NOMO-1 treated with DMSO at 0.1 percent for 48 hours (cell line): ENCODE data around the gene CHAC1.
"Not testable (repeated sequence)": the region's sequence is repeated elsewhere in the genome, so short reads cannot be mapped to it uniquely, and the experiment has no call there.

Source experiments
- DNase-seq: peaks from one replicate; lab custom pipeline; 2025; ENCODE audit not compliant: unreplicated experiment; lab: John Stamatoyannopoulos, UW

The CHAC1 gene

DNA sequence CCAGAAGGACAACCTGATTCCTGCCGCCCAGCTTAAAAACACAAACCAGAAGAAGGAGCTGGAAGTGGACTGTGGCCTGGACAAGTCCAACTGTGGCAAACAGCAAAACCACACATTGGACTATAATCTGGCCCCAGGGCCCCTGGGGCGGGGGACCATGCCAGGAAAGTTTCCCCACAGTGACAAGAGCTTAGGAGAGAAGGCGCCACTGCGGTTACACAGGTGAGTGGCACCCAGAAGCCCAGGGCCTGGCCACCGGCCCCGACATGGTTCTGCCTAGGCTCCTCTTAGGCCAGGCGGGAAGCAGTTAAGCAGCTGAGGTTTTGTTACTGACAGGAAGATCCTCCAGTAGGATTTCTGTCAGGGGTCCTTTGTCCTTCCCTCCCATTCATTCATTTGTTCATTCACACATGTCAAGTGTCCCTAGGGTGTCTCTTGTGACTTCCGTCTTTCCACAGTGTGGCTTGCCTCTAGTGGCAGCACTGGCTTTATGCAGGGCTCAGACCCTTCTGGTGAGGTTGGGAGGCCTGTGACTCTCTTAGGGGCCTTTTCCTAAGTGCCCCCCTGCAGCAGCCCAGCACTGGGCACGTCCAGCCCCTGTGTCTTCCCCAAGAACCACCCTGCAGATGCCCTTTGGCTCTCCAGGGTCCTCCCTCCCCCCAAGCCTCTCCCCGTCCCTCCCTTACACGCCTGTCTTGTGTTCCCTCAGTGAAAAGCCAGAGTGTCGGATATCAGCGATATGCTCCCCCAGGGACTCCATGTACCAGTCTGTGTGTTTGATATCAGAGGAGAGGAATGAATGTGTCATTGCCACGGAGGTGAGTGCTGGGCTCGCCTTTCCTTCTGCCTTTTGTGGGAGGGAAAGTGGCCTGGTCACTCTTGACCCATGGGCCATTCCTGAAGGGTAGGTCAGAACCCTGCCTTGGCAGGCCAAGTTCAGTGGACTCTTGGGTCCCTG lies 16.3 kb upstream of the CHAC1 start:
- DNase-seq = no peak

DNA sequence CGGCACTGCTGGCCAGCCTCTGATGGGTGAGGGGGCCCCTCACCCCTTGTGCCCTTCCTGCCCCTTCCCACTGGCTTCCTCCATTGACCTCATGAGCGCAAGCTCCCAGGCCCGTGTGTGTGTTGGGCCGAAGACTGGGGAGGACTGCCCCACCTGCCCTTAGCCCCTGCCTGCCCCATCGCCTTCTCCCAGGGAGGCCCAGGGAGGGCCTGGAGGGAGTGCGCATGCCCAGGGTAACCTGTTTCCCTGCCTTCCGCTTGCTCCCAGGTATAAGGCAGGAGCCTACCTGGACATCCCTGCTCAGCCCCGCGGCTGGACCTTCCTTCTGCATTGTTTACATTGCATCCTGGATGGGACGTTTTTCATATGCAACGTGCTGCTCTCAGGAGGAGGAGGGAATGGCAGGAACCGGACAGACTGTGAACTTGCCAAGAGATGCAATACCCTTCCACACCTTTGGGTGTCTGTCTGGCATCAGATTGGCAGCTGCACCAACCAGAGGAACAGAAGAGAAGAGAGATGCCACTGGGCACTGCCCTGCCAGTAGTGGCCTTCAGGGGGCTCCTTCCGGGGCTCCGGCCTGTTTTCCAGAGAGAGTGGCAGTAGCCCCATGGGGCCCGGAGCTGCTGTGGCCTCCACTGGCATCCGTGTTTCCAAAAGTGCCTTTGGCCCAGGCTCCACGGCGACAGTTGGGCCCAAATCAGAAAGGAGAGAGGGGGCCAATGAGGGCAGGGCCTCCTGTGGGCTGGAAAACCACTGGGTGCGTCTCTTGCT lies 15.3 kb upstream of the CHAC1 start:
- no peak for DNase-seq

GRCh38 chr15:40938536-40938870 lies 14.8 kb upstream of the CHAC1 start:
- no peak for DNase-seq

DNA sequence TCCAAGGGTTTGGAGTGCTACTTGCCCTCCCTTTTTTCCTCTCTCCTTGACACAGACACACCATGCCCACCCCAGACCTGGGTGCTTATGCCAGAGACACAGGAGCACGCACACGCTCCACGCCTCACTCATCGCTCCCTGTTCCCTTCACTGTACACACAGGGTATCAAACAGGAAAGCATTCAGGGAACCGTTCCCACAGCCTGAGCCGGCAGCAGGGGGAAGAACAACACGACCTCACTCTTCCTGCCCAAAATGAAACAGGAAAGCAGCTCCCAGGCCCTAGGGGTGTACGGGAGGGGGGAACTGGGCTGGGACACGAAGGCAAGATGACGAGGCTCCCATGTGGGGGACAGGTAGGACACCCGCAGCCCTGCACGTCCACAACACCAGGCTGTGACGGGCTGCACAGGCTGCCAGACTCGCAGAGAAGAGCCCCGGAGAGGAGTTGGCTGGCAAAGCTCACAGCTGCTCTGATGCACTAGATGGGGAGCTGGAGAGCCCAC lies 12.9 kb upstream of the CHAC1 start:
- DNase-seq = no peak

GRCh38 chr15:40941068-40941527 lies 12.2 kb upstream of the CHAC1 start:
- no peak for DNase-seq

DNA sequence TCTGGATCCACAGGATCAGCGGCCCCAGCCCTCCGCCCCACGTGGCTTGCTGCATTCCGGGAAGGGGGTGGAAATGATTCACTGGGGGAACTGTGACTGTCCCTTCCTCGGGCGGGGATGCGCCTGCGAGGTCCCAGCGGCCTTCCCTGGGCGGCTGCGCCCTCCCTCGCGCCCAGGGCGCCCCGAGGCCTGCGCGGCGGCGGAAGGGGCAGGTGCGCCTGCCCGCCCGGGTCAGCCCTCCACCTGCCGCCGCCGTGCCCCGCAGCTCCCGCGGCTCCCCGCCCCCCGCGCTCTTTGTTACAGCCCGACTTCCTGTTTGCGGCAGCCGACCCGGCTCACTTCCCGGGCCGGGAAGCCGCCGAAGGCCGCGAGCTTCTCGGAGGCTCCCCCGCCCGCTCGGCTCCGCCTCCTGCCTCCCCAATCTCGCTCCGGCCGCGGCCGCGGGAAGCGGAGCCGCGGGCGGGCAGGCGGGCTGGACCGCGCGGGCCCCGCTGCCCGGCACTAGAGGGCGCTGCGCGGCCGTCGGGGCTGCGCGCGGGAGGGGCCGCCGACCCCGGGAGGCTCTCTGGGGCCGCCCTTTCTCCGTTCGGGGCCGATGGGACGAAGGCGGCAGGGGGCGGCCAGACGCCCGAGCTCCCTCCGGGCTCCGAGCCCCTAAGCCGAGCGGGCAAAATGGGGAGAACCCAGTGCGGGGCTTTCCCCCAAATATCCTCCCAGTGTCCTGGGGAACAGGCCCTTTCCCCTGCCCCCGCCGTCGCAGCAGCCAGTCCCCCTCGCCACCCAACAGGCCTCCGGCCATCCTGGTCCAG lies 11.5 kb upstream of the CHAC1 start:
- peak; percentile 80 for DNase-seq

DNA sequence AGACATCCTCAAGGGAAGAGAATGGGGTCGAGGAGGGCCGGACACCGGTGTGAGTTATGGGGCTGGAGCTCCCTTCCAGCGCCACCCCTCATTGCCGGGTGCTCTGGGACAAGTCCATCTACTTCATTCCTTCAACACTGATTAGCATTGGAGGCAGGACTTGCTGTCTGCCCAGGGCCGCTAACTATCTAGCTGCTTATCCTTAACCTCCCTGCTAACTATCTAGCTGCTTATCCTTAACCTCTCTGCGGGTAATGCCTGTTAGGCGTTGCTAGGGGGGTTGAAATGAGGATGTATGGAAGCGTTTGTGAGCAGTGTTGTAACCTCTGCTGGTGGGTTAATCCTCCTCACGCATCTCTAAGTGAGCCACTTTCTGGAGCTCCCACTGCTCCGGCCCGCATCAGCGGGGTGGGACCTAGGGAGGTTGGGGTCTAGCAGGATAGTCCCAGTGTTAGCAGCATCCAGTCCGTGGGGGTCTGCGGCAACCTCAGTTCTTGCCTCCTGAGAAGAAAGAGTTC lies 10.9 kb upstream of the CHAC1 start:
- peak; percentile 49 for DNase-seq

GRCh38 chr15:40942878-40943277 lies 10.4 kb upstream of the CHAC1 start:
- no peak for DNase-seq

DNA sequence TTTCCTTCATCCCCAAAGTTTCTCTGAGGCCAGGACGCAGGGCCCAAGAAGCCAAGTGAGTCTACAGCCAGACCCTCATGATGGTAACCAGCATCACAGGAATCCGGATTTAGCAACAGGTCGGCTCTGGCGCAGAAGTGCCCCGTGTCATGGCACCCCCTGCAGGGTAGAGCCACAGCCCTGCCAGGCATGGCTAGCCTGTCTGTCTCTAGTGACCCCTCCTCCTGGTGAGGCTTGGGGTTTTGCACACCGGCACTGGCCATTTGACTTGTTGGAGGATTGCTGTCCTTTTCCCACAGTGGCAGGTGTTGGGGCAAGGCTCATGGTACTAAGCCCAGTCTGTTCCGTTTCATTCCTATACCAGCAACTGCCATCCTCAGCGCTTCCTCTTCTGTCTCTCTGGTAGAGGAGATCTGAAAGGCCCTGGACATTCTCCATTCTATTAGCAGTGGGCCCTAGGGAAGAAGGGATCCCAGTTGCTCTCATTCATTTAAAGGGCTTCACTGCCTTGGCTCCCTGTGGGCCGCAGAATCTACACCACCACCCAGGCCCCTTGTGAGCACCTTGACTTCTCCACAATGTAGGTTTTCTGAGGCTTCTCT lies 9.4 kb upstream of the CHAC1 start:
- DNase-seq = no peak

GRCh38 chr15:40944510-40945296 lies 8.6 kb upstream of the CHAC1 start:
- DNase-seq = no peak

DNA sequence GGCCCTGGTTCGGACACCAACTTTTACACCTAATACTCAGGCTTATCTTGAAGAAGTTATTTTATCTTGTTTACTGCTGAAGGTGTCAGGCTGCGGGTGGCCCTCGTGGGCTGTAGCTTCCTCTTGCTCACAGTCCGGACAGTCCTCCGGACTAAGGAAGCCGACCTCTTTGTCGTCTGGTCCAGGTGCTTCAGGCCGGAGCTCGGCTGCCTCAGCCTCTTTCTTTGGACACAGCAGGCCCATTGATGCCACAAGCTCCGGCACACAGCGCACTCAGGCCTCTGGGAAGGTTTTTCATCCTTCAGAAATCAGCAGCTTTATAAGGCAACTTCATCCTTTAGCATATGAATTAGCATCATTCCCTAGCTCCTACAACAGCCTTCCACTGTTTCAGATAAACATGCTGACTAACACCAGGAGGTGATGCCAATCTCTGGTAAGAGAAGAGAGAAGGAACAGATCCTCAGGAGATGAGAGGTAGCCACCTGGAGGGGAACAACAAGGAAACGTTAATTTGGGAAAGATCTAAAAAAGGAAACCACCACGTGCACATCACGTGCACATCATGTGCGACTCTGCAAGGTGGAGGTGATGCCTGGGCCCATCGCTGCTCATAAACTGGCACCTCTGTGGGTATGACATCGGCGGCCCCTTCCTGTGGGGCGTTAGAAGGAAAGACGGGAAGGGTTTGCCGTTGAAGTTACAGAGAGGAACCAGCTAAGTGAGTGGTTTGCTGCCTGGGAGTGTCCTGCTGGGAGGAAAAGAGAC lies 4.4 kb upstream of the CHAC1 start:
- no peak for DNase-seq

DNA sequence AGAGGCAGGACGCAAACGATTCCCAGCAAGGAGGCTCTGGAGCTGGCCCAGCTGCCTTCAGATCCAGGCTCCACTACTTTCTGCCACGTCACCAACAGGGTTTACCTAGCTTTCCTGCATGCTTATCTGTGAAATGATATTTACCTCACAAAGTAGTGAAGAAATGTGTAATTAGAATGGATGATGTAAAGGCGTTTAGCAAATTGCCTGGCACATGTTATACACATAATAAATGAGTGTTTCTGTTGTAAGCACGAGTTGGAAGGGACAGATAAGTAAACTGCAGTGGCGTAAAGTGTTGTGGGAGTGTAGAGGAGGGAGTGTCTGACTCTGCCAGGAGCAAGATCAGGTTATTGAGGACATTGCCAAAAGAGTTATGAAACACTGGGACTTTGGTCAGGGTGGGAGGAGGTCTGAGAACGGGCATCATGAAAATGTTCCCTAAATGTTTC lies 3.5 kb upstream of the CHAC1 start:
- no peak for DNase-seq

DNA sequence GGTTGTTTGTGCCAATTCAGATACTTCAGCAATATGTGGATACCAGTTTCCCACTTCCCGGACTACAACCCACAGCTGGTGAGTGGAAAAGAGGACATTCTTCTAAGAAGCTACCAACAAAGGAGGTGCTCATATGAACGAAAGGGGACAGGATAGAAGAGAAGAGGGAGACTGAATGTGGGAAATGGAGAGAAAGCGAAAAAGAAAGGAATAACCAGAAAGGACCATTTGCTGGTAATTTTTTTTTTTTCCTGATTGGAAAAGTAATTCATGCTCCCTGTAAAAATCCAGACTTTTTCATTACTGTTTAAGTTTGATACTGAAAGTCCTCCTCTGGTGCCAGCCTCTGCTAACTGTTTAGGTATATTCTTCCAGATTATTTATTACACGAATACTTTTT lies 1.5 kb upstream of the CHAC1 start:
- no peak for DNase-seq

- DNase-seq = no peak
Measured at GRCh38 chr15:40952301-40952900, 870 bp upstream of the CHAC1 start.

- no peak for DNase-seq
Measured at GRCh38 chr15:40953713-40954074, 423 bp downstream of the CHAC1 start.

DNA sequence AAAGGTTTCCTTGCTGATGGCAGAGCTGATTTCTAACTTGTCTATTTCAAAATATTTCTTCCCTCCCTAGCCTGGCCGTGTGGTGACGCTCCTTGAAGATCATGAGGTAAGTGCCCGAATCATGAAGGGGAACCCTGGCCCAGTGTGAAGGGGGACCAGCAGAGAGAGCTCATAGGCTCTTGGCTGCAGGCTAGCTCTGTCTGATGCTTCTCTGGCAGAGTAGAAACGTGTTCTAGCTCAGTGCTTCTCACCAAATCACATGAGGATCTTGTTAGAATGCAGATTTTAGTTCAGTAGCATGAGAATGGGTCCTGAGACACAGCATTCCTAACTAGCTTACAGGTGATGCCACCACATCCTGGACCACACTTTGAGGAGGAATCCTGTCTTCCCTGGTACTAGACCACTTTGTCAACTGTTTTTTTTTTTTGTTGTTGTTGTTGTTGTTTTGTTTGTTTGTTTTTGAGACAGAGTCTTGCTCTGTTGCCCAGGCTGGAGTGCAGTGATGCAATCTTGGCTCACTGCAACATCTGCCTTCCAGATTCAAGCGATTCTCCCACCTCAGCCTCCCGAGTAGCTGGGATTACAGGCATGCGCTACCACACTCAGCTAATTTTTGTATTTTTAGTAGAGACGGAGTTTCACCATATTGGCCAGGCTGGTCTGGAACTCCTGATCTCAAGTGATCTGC lies 1.0 kb downstream of the CHAC1 start:
- not testable (repeated sequence) for DNase-seq

- no peak for DNase-seq
Measured at GRCh38 chr15:40955141-40955903, 2.1 kb downstream of the CHAC1 start.
